Inflammatory macrophage treated with lipopolysaccharide for 4 hours (primary cell): Measurements from ENCODE around the gene TMEM154.
"Not testable (repeated sequence)": the region's sequence is repeated elsewhere in the genome, so short reads cannot be mapped to it uniquely, and the experiment has no call there.

Experiments
- DNase-seq: peaks from one replicate; pipeline ENCODE4 v3.0.0-alpha.2; 2020

TMEM154 gene

DNA sequence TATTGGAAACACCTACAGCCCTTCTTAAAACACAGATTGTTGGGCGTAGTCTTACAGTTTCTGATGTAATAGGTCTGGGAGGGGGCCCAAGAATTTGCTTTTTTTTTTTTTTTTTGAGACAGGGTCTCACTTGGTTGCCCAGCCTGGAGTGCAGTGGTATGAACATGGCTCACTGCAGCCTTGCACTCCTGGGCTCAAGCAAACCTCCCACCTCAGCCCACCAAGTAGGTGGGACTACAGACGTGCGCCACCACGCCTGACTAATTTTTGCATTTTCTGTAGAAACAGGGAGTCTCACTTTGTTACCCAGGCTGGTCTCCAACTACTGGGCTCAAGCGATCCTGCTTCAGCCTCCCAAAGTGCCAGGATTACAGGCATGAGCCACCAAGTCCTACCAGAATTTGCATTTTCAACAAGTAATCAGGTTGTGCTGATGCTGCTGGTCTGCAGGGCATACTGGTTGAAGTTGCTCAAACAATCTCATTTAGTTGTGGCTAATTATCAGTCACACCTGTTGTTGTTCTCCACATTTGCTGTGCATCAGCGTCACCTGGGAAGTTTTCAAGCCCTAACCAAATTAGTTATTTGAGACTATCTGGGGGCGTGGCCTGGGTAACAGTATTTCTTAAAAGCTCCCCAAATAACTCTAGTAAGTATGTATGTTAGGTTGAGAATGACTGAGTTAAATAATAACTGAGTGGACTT is 14.0 kb downstream of the TMEM154 start:
- DNase-seq = no peak

DNA sequence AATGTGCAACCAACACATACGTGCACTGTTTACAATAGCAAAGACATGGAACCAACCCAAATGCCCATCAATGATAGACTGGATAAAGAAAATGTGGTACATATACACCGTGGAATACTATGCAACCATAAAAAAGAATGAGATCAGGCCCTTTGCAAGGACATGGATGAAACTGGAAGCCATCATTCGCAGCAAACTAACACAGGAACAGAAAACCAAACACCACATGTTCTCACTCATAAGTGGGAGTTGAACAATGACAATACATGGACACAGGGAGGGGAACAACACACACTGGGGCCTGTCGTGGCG is 15.8 kb downstream of the TMEM154 start:
- not testable (repeated sequence) for DNase-seq

DNA sequence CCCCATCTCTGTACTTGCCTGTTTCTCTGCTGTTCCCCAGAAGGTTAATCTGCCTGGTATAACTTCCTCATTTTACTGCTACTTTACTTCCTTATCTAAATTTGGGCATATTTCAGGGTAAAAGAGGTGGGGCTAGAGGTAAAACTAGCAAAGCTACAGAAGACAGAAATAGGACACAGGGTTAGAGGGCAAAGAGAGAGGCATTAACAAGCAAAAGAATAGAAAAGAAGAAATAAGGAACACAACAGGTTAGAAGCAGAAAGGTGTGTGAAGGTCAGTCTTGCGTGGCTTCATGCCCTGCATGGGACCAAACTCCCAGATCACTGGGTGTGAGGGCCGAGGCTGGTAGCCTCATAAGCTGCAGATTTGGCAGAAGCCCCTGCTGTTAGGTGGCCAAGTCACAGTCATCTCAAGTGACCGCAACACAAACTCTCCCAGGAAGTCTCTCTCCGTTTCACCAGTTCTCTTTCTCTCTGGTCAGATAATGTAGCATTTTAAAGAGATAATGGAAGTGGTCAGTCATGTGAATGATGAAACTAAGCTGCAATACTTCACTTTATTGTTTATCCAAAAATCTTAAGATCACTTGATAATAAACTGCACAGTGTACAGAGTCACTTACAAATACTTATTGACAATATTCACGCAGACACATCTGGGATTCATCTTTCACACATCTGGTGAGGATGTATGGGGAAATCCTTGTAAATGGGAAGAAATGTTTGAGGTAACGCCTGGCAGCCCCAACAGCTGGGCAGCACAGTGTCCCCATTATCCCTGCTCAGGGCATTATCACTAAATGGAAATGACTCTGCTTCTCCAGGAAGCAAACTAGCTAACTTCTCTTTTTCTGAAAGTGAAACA is 16.4 kb downstream of the TMEM154 start:
- peak; percentile 63 for DNase-seq

DNA sequence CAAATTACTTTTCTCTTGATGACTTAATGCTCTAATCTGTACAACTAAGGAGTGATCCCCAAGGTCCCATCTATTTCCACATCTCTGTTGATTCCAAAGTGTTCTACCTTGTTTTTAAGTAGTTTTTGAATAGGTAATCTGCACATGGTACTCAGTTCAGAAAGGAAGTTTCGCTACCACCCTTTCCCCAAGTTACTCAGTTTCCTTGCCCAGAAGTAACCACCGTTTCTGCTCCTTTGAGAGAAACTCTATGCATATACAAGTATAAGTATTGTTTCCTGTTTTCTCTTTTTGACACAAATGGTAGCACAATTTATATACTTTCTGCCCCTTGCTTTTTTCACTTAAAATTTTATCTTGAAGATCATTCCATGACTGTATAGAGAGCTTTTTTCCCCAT is 18.1 kb downstream of the TMEM154 start:
- no peak for DNase-seq

- DNase-seq = no peak
Measured at GRCh38 chr4:152660526-152660925, 19.3 kb downstream of the TMEM154 start.

GRCh38 chr4:152659806-152660205 is 20.0 kb downstream of the TMEM154 start:
- no peak for DNase-seq

DNA sequence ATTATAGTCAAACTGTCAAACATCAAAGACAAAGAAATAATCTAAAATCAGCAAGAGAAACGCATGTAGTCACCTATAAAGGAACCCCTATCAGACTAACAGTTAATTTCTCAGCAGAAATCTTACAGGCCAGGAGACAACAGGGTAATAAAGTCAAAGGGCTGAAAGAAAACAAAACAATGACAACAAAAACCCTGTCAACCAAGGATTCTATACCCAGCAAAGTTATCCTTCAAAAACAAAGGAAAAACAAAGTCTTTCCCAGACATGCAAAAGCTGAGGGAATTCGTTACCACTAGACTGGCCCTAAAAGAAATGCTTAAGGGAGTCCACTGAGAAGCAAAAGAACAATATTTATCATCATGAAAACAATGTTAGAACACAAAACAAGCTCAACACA is 22.1 kb downstream of the TMEM154 start:
- DNase-seq = no peak

- no peak for DNase-seq
Measured at GRCh38 chr4:152655272-152656129, 24.3 kb downstream of the TMEM154 start.

GRCh38 chr4:152652102-152652501 is 27.7 kb downstream of the TMEM154 start:
- no peak for DNase-seq

- DNase-seq = no peak
Measured at GRCh38 chr4:152651473-152652060, 28.2 kb downstream of the TMEM154 start.

DNA sequence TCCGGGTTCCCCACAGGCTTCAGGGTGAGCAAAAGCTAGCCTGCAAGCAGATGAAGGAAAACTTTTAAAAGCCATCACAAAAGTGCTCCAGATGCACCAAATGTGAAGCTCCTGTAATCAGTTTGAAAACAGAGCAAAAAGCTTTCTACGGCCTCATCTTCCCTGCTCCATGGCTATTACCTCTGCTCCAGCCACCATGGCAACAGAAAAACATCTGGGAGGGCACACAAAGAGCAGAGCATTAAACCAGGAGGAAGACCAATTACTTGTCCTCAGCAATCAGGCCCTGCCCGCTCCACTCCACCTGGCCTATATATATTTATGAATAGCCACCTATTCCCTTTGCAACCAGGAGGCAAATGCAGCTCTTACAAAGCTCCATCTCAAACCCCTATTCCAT is 33.6 kb downstream of the TMEM154 start:
- DNase-seq = no peak

GRCh38 chr4:152644130-152644529 is 35.7 kb downstream of the TMEM154 start:
- DNase-seq = no peak

- peak; percentile 79 for DNase-seq
Measured at GRCh38 chr4:152643153-152644035, 36.4 kb downstream of the TMEM154 start.

DNA sequence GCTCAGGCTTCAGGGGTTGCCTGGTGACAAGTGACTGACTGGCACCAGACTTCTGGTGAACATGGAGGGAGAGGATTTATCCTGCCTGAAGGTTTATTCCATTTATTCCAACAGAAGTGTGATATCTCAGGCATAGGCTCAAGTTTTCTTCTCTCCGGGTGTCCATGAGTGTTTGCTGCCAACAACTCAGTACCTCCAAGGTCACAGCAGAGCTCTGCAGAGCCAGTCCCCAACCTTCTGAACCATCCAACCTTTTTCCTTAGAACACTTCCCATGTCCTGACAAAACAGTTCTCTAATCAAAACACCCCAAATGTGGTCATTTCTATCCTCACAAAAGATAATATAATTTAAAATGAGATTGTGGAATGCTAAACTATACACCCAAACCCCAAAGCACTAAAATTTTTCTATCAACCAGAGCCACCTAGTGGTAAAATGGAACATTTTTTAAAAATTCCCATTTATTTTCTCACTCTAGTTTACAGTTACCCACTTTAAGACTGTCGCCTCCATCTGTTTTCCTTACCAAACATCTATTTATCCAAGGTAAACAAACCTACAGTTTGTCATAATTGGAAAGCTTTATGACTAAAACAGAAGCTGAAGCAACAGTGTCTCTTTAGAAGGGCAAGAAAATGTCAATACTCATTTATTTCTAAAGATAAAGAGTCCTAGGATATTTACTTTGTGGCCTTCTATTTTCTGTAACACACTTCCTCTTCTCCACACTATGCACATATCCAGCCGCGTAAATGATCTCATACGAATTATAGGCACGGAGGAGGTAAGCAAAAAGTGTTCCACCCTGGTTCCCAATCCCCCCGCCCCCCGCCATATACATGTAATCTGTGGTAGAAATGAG is 39.5 kb downstream of the TMEM154 start:
- DNase-seq = peak; percentile 38

DNA sequence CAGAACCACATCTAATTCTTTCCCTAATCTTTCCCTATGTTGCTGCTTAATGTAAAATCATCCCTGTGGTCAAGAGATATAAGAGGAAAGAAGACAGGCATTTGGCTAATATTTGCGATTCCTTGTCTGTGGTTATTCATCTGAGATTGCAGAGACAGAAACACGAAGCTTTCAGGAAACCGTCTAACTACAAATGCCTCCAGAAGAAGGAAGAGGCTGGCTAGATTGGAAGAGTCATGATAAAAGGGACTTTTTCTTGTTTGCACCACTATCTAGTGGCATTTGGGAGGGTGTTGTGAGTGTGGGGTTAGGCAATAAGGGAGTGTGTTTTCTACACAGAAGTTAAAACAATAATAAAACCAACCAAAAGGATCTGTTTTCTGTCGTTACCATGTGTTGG is 43.9 kb downstream of the TMEM154 start:
- DNase-seq = peak; percentile 92

GRCh38 chr4:152634110-152634760 is 45.6 kb downstream of the TMEM154 start:
- peak; percentile 65 for DNase-seq

DNA sequence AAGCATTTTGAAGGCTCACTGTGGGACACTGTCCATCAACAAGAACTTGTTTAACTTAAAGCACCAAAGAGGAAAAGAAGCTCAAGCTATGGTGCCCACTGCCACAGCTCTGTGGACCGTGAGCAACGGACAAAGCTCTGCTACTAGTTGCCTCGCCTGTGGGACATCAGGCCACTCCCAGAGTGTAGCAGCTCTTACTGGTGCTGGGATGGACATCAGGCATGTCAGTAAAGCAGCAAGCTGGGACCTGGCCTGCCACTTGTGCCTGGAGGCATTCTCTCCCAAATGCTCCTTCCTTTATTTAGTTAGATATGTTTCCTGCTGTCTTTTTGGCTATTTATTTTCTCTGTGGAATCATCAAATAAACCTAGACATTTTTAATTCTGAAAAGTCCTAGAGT is 46.7 kb downstream of the TMEM154 start:
- DNase-seq = no peak

GRCh38 chr4:152630324-152630723 is 49.5 kb downstream of the TMEM154 start:
- no peak for DNase-seq

DNA sequence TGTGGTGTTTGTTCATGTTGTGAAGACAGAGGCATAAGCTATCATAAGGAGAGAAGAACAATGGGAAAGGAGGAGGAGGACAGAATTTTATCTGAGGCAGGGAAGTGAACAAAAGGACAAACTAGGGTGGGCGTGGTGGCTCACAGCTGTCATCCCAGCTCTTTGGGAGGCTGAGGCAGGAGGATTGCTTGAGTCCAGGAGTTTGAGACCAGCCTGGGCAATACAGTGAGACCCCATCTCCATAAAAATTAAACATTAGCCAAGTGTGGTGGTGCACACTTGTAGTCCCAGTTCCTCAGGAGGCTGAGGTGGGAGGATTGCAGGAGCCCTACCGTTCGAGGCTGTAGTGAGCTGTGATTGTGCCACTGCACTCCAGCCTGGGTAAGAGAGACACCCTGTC is 49.9 kb downstream of the TMEM154 start:
- no peak for DNase-seq

DNA sequence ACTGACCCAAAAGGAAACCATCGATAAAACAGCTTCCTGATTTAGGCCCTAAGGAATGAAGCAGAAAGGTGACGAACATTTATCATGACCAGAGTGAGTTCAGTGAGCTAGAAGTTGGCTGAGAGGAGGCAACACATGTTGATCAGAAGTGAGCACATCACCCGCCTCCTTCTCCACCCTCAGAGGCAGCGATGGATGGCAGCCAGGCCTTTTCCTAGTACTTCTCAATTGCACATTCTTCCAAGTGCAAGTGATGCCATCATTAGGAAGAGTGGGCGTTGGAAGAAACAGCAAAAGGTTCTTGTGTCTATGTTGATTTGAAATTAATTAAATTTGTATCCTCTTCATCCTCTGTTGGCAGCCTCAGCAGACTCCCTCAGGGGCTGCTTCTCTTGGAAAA is 51.7 kb downstream of the TMEM154 start:
- DNase-seq = peak; percentile 23

DNA sequence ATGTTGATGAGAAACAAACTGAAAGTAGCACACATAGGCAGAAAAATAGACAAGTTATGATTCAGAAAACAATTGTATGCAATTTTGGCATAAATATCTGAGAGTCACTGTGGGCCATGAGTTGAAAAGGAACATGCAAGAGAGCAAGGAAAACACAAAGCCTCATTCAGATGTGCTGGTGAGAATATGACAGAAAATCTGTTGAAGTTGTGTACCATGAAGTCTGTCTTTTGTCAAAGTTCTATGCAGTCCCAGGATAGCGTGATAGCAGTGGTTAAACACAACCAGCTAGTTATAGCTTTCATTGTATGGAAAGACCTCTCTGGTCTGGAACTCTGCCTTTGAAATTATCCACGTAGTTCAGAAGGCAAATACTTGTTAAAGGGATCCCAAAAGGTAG is 53.0 kb downstream of the TMEM154 start:
- no peak for DNase-seq
